Muscle layer of colon (tissue), 2 donors: ENCODE measurements around the gene TOX2.

Source experiments
- H3K27ac ChIP-seq: one replicate; pipeline ENCODE4 v1.7.0; 2013; ENCODE audit warnings: low read depth, mild to moderate bottlenecking, low read length, moderate library complexity
- H3K27me3 ChIP-seq, 2 donors: one replicate each; pipeline ENCODE4 v1.7.0; 2013; ENCODE audit warnings: low read length in 2 of 2, mild to moderate bottlenecking in 2 of 2; ENCODE audit not compliant: insufficient read depth in 2 of 2, control insufficient read depth in 1 of 2
- H3K36me3 ChIP-seq: one replicate; pipeline ENCODE4 v1.7.0; 2013; ENCODE audit warnings: mild to moderate bottlenecking, low read length; ENCODE audit not compliant: insufficient read depth
- H3K4me1 ChIP-seq: one replicate; pipeline ENCODE4 v1.7.0; 2013; ENCODE audit warnings: mild to moderate bottlenecking, low read length; ENCODE audit not compliant: insufficient read depth
- H3K4me3 ChIP-seq, 2 donors: one replicate each; pipeline ENCODE4 v1.7.0; 2013; ENCODE audit warnings: low read length in 2 of 2, low read depth in 1 of 2, mild to moderate bottlenecking in 1 of 2, moderate library complexity in 1 of 2
- H3K9ac ChIP-seq: one replicate; pipeline ENCODE4 v1.7.0; 2013; ENCODE audit warnings: low read length
- H3K9me3 ChIP-seq: one replicate; pipeline ENCODE4 v1.7.0; 2013; ENCODE audit warnings: mild to moderate bottlenecking, low read length
- donor health status: abdominal sarcoma.
- donor health status: Adenocarcinoma of cecum.

TOX2 gene

GRCh38 chr20:43931976-43932375, 17.3 kb downstream of the TOX2 start:
- Histone ChIP-seq H3K9ac (no peak overlapping the region), H3K36me3 (no peaks in the 10 kb centered on the region), H3K4me1 (no peaks in the 10 kb centered on the region), H3K27ac (no peak overlapping the region), H3K9me3 (no peaks in the 10 kb centered on the region), H3K4me3 (no peak overlapping the region), H3K27me3 (no peaks in the 10 kb centered on the region)

GRCh38 chr20:43934833-43935232, 20.2 kb downstream of the TOX2 start:
- no peaks in the 10 kb centered on the region for H3K36me3 ChIP-seq
- no peak overlapping the region for H3K4me3 ChIP-seq
- H3K9me3 ChIP-seq, result no peaks in the 10 kb centered on the region
- no peak overlapping the region for H3K9ac ChIP-seq
- H3K27ac ChIP-seq, result no peak overlapping the region
- H3K27me3 ChIP-seq, result no peaks in the 10 kb centered on the region
- peaks cover 23% of the 10 kb centered on the region for H3K4me1 ChIP-seq

GRCh38 chr20:43936104-43936770, 21.6 kb downstream of the TOX2 start:
- H3K27me3 ChIP-seq, result no peaks in the 10 kb centered on the region
- H3K4me1 ChIP-seq, result peaks cover 24% of the 10 kb centered on the region
- no peak overlapping the region for H3K4me3 ChIP-seq
- H3K9ac ChIP-seq, result no peak overlapping the region
- no peaks in the 10 kb centered on the region for H3K9me3 ChIP-seq
- H3K36me3 ChIP-seq, result no peaks in the 10 kb centered on the region
- H3K27ac ChIP-seq, result no peak overlapping the region

GRCh38 chr20:43936805-43937204, 22.2 kb downstream of the TOX2 start:
- Histone ChIP-seq H3K9me3 (no peaks in the 10 kb centered on the region), H3K9ac (no peak overlapping the region), H3K27me3 (no peaks in the 10 kb centered on the region), H3K4me3 (no peak overlapping the region), H3K36me3 (no peaks in the 10 kb centered on the region), H3K4me1 (peaks cover 24% of the 10 kb centered on the region), H3K27ac (no peak overlapping the region)

- Histone ChIP-seq H3K27me3 (no peaks in the 10 kb centered on the region), H3K36me3 (no peaks in the 10 kb centered on the region), H3K9ac (no peak overlapping the region), H3K27ac (no peak overlapping the region), H3K4me1 (peaks cover 24% of the 10 kb centered on the region), H3K9me3 (no peaks in the 10 kb centered on the region), H3K4me3 (no peak overlapping the region)
Observed at GRCh38 chr20:43937591-43937990, 22.9 kb downstream of the TOX2 start.

GRCh38 chr20:43938017-43938655, 23.5 kb downstream of the TOX2 start:
- Histone ChIP-seq H3K36me3 (no peaks in the 10 kb centered on the region), H3K4me1 (peaks cover 24% of the 10 kb centered on the region), H3K4me3 (no peak overlapping the region), H3K27ac (no peak overlapping the region), H3K27me3 (no peaks in the 10 kb centered on the region), H3K9ac (no peak overlapping the region), H3K9me3 (no peaks in the 10 kb centered on the region)

GRCh38 chr20:43938932-43939761, 24.5 kb downstream of the TOX2 start:
- peak overlapping the region in 1 of 2 donors; percentile 4 for H3K4me3 ChIP-seq
- H3K9ac ChIP-seq, result no peak overlapping the region
- H3K27ac ChIP-seq, result no peak overlapping the region
- H3K4me1 ChIP-seq, result peaks cover 24% of the 10 kb centered on the region
- H3K27me3 ChIP-seq, result no peaks in the 10 kb centered on the region
- H3K9me3 ChIP-seq, result no peaks in the 10 kb centered on the region
- H3K36me3 ChIP-seq, result no peaks in the 10 kb centered on the region

GRCh38 chr20:43939762-43940121, 25.1 kb downstream of the TOX2 start:
- Histone ChIP-seq H3K27me3 (no peaks in the 10 kb centered on the region), H3K4me1 (peaks cover 24% of the 10 kb centered on the region), H3K9ac (no peak overlapping the region), H3K36me3 (no peaks in the 10 kb centered on the region), H3K9me3 (no peaks in the 10 kb centered on the region), H3K4me3 (peak overlapping the region in 1 of 2 donors; percentile 4), H3K27ac (no peak overlapping the region)

- Histone ChIP-seq H3K4me3 (no peak overlapping the region), H3K27me3 (no peaks in the 10 kb centered on the region)
Observed at GRCh38 chr20:43940518-43941225, 26.0 kb downstream of the TOX2 start.

GRCh38 chr20:43941476-43942200, 27.0 kb downstream of the TOX2 start:
- peaks cover 24% of the 10 kb centered on the region for H3K4me1 ChIP-seq
- peak overlapping the region; percentile 5 for H3K27ac ChIP-seq
- H3K27me3 ChIP-seq, result no peaks in the 10 kb centered on the region
- no peaks in the 10 kb centered on the region for H3K36me3 ChIP-seq
- H3K4me3 ChIP-seq, result no peak overlapping the region
- no peaks in the 10 kb centered on the region for H3K9me3 ChIP-seq
- no peak overlapping the region for H3K9ac ChIP-seq

More at GRCh38 chr20:43940518-43941225, 26.0 kb downstream of the TOX2 start:
- peaks cover 24% of the 10 kb centered on the region for H3K4me1 ChIP-seq
- H3K36me3 ChIP-seq, result no peaks in the 10 kb centered on the region
- no peak overlapping the region for H3K27ac ChIP-seq
- H3K9ac ChIP-seq, result no peak overlapping the region
- H3K9me3 ChIP-seq, result no peaks in the 10 kb centered on the region

GRCh38 chr20:43942201-43942590, 27.5 kb downstream of the TOX2 start:
- Histone ChIP-seq H3K27ac (no peak overlapping the region), H3K4me1 (peaks cover 24% of the 10 kb centered on the region), H3K9me3 (no peaks in the 10 kb centered on the region), H3K9ac (no peak overlapping the region), H3K27me3 (no peaks in the 10 kb centered on the region), H3K4me3 (no peak overlapping the region), H3K36me3 (no peaks in the 10 kb centered on the region)
